ENCODE measurements around the gene SYNGR3.

The SYNGR3 gene

GRCh38 chr16:1978476-1979120 lies 11.2 kb upstream of the SYNGR3 start:
- no peak for DNase-seq

- no peak for DNase-seq
Measured at GRCh38 chr16:1979271-1980029, 10.3 kb upstream of the SYNGR3 start.

DNA sequence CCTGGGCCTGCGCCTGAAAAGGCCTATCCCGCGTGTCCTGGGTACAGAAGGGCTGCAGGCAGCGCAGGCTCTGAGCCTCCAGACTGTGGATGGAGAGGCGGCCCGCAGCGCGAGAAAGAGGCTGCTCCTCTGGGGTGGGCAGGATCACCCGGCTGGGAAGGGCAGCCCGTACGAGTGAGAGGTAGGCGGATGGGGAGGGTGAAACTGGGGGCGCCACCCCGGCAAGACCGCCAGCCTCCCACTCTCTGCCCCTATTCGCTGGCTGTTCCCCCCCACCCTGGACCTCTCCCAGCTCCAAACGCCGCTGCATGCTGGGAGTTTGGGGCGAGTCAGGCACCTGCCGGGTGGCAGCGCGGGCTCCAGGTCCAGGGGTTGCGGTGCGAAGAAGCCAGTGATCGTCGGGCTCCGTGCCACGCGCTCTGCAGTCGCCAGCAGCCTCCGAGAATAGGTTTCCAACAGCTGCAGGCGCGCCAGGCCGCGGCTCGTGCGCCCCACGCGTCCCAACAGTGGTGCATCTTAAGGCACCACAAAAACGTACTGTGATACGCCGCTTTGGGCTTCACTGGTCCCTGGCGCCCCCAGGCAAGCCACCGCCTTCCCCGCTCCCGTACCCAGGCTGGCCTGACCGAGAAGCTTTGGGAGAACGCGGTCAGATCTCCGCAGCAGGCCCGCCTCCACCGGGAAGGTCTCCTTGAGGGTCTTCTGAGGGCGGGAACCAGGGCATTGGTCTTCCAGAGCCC lies 9.6 kb upstream of the SYNGR3 start:
- no peak for DNase-seq

DNA sequence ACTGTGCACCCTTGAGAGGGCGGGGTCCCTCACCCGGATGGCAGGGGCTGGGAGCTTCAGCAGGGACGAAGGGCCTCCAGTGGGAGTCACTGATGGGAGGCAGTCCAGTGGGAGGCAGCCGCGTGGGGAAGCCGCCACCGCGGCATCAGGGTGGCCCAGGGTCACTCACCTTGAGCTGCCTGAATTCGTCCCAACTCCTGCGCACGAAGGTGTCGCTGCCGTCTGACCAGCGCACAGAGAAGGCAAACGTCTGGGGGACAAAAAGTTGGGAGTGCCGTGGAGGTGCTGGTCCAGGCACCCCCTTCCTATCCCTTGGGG lies 9.0 kb upstream of the SYNGR3 start:
- DNase-seq, result no peak

GRCh38 chr16:1981398-1981836 lies 8.4 kb upstream of the SYNGR3 start, which contains the start of gene NOXO1:
Gene NOXO1 (minus strand): TSS chr16:1981469. CDS start chr16:1981179, 290 bp downstream.
- no peak for DNase-seq

DNA sequence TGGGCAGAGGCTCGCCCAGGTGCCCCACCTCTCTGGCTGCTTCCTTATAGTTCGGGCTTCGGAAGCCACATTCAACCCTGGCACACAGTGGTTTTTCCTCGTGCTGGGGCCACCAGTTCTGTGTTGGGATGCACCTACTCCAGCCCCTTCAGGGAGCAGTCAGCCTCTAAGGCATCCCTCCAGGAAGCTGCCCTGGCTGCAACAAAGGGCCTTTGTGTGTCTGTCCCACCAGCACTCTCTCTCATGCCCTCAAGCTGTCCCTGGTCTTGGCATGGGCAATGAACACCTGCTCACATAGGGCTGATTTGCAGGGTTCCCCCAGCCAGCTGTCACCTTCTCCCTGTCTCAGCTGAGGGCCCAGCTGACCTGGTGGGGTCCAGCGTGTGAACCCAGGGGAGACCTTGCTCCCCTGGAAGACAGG lies 7.7 kb upstream of the SYNGR3 start:
- DNase-seq, result no peak

DNA sequence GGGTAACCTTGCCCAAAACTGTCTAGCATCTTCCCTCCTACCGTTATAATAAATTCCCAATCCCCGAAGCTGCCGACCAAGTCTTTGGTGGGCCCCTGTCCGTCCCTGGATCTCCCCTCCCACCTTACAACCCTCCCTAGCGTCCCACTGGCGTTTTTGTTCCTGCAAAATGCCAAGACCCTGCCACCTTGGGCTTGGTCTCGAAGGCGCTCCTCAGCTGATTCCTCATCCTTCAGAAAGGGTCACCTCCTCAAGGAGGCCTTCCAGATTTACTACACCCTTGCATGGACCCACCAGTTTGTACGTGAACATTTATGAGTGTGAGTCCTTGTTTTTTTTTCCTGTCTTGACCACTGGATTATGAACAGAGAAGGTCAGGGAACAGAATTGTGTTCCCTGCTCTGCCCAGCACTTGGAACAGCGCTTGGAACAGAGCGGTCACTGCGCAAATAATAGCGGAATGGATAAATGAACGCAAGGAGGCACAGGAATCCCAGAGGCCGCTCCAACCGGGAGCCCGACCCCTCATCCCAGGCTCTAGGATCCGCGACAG lies 6.7 kb upstream of the SYNGR3 start:
- no peak for DNase-seq

DNA sequence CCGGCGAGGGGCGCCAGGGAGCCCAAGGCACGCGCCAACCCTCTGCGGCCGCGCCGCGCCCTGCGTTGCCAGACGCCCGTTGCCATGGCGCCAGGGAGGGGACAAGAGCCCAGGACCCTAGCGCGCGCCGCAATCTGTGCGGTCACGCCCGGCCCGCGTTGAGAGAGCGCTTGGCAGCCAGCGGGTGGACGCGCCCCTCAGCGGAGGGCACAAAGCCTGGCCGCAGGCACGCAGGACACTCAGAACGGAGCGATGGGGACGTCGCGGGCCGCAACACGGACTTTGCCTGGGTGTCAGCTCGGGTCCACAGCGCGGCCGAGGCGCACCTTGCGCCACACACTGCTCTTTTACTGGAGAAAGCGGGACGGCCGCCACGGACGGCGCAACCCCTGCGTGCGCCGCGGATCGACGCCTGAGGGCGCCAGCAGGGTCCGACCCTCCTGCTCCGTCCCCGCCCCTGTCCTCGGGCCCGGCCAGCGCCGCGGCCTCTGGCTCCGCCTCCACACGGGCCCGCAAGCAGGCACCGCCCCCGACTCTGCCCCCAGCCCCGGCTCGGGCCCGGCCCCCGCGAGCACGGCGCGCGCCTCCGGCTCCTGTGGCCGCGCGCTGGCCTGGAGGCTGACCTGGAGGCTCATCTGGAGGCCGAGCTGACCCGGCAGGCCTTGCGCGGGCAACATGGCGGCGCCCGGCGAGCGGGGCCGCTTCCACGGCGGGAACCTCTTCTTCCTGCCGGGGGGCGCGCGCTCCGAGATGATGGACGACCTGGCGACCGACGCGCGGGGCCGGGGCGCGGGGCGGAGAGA lies 6.0 kb upstream of the SYNGR3 start, which contains the start of gene GFER:
Gene GFER (plus strand): TSS at position 650 of the 803 bp plus-strand sequence. CDS start 26 bp downstream, at position 676.
- peak; percentile 80 for DNase-seq

DNA sequence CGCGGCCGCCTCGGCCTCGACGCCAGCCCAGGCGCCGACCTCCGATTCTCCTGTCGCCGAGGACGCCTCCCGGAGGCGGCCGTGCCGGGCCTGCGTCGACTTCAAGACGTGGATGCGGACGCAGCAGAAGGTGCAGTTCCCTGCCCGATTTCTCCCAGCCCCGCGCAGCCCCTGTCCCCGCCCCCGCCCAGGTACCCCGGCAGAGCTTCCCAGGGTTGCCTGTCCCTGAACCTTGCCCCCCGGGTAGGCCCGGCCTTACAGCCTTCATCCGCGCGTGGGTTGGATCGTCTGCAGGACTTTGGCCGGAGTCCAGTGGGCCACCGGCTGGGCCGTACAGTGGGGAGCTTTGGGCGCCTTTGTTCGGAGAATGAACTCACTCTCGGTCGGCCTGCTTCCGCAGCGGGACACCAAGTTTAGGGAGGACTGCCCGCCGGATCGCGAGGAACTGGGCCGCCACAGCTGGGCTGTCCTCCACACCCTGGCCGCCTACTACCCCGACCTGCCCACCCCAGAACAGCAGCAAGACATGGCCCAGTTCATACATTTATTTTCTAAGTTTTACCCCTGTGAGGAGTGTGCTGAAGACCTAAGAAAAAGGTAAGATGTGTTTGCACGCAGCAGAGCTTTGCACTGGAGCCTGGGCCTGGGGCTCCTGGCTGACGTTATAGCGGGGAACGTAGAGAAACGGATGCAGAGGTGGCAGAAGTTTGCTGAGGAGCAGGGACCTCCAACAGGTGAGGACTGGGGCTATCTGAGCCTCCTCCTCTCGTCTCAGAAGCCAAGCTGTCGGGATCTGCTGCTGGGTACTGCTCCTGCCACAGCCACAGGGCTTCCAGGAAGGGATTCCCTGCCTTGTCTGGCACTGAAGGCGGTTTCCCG lies 5.2 kb upstream of the SYNGR3 start:
- no peak for DNase-seq

- DNase-seq, result no peak
Measured at GRCh38 chr16:1985466-1986150, 4.2 kb upstream of the SYNGR3 start.

DNA sequence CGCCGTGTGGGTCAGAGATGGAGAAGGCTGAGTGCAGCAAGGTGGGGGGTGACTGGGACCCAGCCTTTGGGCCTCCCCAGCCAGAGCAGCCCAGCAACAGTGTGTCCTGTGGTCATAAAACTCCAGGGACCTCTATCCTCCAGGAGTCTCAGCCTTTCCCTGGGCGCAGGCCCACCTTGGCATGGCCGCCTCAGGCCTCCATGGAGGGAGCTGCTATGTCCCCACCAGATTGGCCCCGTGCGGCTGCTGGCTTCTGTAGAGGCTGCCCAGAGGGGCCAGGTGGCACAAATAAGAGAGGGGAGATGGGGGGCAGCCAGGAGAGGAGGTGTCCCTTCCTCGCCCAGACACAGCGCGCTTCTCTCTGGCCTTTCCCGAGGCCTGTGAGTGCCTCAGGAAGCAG lies 2.6 kb upstream of the SYNGR3 start:
- DNase-seq, result no peak

DNA sequence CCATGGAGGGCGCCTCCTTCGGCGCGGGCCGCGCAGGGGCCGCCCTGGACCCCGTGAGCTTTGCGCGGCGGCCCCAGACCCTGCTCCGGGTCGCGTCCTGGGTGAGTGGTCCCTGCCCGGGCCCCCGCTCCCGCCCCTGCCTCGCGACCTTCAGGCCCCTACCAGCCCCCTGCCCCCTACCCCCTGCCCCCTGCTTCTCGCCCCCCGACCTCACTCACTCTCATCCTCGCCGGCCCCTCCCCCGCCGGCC lies 256 bp downstream of the SYNGR3 start:
- DNase-seq, result no peak

- DNase-seq, result peak; percentile 49
Measured at GRCh38 chr16:1990351-1991134, 773 bp downstream of the SYNGR3 start.

GRCh38 chr16:1991135-1991551 lies 1.4 kb downstream of the SYNGR3 start:
- DNase-seq, result peak; percentile 58

DNA sequence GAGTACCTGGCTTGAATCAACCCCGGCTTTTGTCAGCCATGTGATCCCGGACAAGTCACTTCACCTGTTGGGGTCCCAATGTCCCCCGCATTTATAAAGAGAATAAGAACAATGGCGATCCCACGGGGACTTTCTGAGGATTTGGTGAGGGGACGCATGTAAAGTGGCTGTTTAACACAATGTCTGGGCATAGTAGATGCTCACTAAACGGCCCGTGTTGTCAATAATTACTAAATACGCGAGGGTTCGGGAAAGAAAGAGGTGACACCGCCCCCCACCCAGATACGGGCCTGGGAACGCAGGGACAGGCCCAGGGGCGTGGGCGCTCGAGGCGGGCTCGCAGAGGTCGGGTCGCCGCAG lies 1.8 kb downstream of the SYNGR3 start:
- DNase-seq, result no peak

DNA sequence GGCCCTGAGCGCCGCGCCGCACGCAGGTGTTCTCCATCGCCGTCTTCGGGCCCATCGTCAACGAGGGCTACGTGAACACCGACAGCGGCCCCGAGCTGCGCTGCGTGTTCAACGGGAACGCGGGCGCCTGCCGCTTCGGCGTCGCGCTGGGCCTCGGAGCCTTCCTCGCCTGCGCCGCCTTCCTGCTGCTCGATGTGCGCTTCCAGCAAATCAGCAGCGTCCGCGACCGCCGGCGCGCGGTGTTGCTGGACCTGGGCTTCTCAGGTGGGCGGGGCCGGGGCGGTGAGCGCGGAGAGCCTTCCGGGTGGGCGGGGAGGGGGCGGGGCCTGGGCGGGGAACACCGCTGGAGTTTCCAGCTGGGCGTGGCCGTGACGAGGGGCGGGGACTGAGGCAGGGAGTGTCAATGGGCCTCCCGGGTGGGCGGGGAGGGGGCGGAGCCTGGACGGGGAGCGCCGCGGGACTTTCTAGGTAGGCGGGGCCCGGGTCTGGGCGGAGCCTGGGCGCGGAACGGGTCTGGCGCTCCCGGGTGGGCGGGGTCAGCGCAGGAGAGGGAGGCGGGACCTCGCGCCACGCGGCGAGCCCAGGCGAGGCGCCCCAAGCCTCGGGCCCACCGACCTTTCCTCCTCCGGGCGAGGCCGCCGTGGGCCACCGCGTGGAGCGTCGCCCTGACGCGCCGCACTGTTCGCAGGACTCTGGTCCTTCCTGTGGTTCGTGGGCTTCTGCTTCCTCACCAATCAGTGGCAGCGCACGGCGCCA lies 2.4 kb downstream of the SYNGR3 start:
- peak; percentile 94 for DNase-seq

- DNase-seq, result no peak
Measured at GRCh38 chr16:1992704-1993317, 3.0 kb downstream of the SYNGR3 start.

- DNase-seq, result no peak
Measured at GRCh38 chr16:1993731-1994131, 4.0 kb downstream of the SYNGR3 start.

All from activated CD4-positive, CD25-positive, alpha-beta regulatory T cell treated with anti-CD3 and anti-CD28 coated beads, Interleukin-2, amount 50 U/mL, for 72 hours (primary cell).